Spinal cord (tissue), 10 donors: ENCODE data around the gene LILRA6. TPM values are rescaled to one million over a fixed set of nuclear protein-coding genes. Genes with fewer than 3 reads are reported as not detected.
"Not testable (repeated sequence)": the region's sequence is repeated elsewhere in the genome, so short reads cannot be mapped to it uniquely, and the experiment has no call there.

Experiments
- DNase-seq, 6 donors: peaks; one replicate each; pipeline versions ENCODE4 v3.0.0 to v3.0.0-alpha.2; 2013 to 2015; ENCODE audit warnings: low spot score in 6 of 6, low read depth in 4 of 6
- H3K27ac ChIP-seq: one replicate; pipeline ENCODE4 v1.5.1; 2013; ENCODE audit warnings: low read depth, low read length, control low read depth
- H3K27me3 ChIP-seq: one replicate; pipeline ENCODE4 v1.6.1; 2013; ENCODE audit warnings: low read length; ENCODE audit not compliant: control insufficient read depth, insufficient read depth
- H3K36me3 ChIP-seq: one replicate; pipeline ENCODE4 v1.6.1; 2013; ENCODE audit warnings: low read length; ENCODE audit not compliant: control insufficient read depth, insufficient read depth
- H3K4me1 ChIP-seq: one replicate; pipeline ENCODE4 v1.6.1; 2013; ENCODE audit warnings: low read length; ENCODE audit not compliant: control insufficient read depth, insufficient read depth
- H3K4me3 ChIP-seq: one replicate; pipeline ENCODE4 v1.5.1; 2013; ENCODE audit warnings: low read depth, low read length, control low read depth
- H3K9me3 ChIP-seq: one replicate; pipeline ENCODE4 v1.6.1; 2013; ENCODE audit warnings: low read length; ENCODE audit not compliant: control insufficient read depth, insufficient read depth
- WGBS: methylation state at CpG from one replicate; pipeline ENCODE4 v1.1.5; 2013; ENCODE audit warnings: missing lambda C conversion rate; ENCODE audit not compliant: insufficient coverage; 5-methylcytosine and 5-hydroxymethylcytosine counted together
- polyA plus RNA-seq, 2 donors: library from polyadenylated mRNA; unstranded; fragments of 120-200 nt; gene quantifications; one replicate each; pipeline ENCODE4 v1.2.1, GENCODE V29; 2013; ENCODE audit not compliant: insufficient read length in 2 of 2
- total RNA-seq, 2 donors: library from RNA; depleted of rRNA in 1 of 2; stranded (reverse); fragments of 120-200 nt in 1 of 2; fragments of >200 nt in 1 of 2; gene quantifications; one replicate each; pipeline versions ENCODE4 v1.2.3 to v1.2.4, GENCODE V29; 2013 to 2014
- donor health status: healthy.

The LILRA6 gene
- total and polyA plus RNA-seq, 4 donors = 0.33 to 0.99 (median 0.60) TPM

- Histone ChIP-seq H3K4me3 (no peak overlapping the region), H3K36me3 (peaks cover 46% of the 10 kb centered on the region), H3K9me3 (no peaks in the 10 kb centered on the region), H3K27ac (peak overlapping the region; percentile 71), H3K27me3 (no peaks in the 10 kb centered on the region), H3K4me1 (peaks cover 20% of the 10 kb centered on the region)
- DNase-seq = peak in 3 of 6 donors; percentile 59 to 87 (median 84)
- WGBS = 58% methylated on average over 6 of the region's 10 CpGs
Observed at GRCh38 chr19:54209811-54210494, 32.6 kb downstream of the LILRA6 start.

GRCh38 chr19:54209058-54209810, 33.4 kb downstream of the LILRA6 start:
- H3K4me3 ChIP-seq = no peak overlapping the region
- H3K4me1 ChIP-seq = peaks cover 20% of the 10 kb centered on the region
- peak overlapping the region; percentile 71 for H3K27ac ChIP-seq

GRCh38 chr19:54208784-54209057, 33.9 kb downstream of the LILRA6 start:
- Histone ChIP-seq H3K4me1 (peaks cover 20% of the 10 kb centered on the region), H3K36me3 (peaks cover 56% of the 10 kb centered on the region), H3K27me3 (no peaks in the 10 kb centered on the region), H3K27ac (peak overlapping the region; percentile 71), H3K9me3 (no peaks in the 10 kb centered on the region), H3K4me3 (no peak overlapping the region)
- no peak for DNase-seq
- 77% methylated on average over 8 of the region's 8 CpGs for WGBS

More at GRCh38 chr19:54209058-54209810, 33.4 kb downstream of the LILRA6 start:
- no peaks in the 10 kb centered on the region for H3K9me3 ChIP-seq
- whole genome bisulfite sequencing = 41% methylated on average over 22 of the region's 24 CpGs
- H3K36me3 ChIP-seq = peaks cover 51% of the 10 kb centered on the region
- DNase-seq = no peak
- no peaks in the 10 kb centered on the region for H3K27me3 ChIP-seq

GRCh38 chr19:54207983-54208783, 34.4 kb downstream of the LILRA6 start:
- H3K27me3 ChIP-seq = no peaks in the 10 kb centered on the region
- no peaks in the 10 kb centered on the region for H3K9me3 ChIP-seq
- H3K4me1 ChIP-seq = peaks cover 20% of the 10 kb centered on the region
- peaks cover 61% of the 10 kb centered on the region for H3K36me3 ChIP-seq
- no peak overlapping the region for H3K4me3 ChIP-seq
- 72% methylated on average over 13 of the region's 18 CpGs for WGBS
- DNase-seq = peak in 2 of 6 donors; percentile 6 to 60
- peak overlapping the region; percentile 54 for H3K27ac ChIP-seq

DNA sequence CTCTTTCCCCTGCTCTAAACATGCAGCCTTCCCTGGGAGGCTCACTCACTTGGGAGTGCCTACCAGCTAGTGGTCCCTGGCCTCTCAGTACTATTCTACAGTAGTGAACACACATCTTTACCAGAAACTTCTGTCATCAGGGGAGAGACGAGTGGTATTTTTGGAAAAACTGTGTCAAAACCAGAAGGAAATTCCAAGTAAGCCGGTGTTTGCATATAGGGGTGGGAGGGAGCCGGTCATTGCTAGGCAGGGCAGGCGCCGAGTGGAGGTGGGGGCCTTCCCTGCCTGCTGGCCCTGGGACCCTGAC, 35.0 kb downstream of the LILRA6 start:
- WGBS = 92% methylated on average over 5 of the region's 5 CpGs
- Histone ChIP-seq H3K4me3 (no peak overlapping the region), H3K27me3 (no peaks in the 10 kb centered on the region), H3K9me3 (no peaks in the 10 kb centered on the region), H3K36me3 (peaks cover 67% of the 10 kb centered on the region), H3K27ac (peak overlapping the region; percentile 54), H3K4me1 (peaks cover 20% of the 10 kb centered on the region)
- DNase-seq = no peak

- H3K27ac ChIP-seq, H3K27me3 ChIP-seq, DNase-seq, H3K4me3 ChIP-seq, H3K9me3 ChIP-seq: not testable (repeated sequence)
- WGBS = 95% methylated on average over 13 of the region's 23 CpGs
- Histone ChIP-seq H3K36me3 (peaks cover 69% of the 10 kb centered on the region), H3K4me1 (peaks cover 20% of the 10 kb centered on the region)
Observed at GRCh38 chr19:54207193-54207592, 35.4 kb downstream of the LILRA6 start.

DNA sequence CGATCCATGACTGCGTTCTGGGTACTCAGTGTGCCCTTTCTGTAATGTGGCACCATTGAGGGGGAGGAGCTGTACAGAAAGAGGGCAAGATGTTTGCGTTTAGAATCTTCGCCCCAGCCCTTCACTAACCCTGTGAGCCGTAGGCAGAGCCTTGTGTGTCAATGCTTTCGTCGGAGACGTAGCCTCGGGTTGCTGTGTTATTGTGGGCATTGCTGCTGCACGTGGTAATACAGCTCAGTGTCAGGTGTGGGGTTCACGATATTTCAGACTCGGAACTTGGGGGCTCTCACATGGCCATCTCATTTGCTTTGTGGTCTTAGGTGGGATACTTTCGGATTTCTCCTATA, 35.8 kb downstream of the LILRA6 start:
- Histone ChIP-seq H3K27ac (no peak overlapping the region), H3K9me3 (no peaks in the 10 kb centered on the region), H3K27me3 (no peaks in the 10 kb centered on the region), H3K4me1 (peaks cover 24% of the 10 kb centered on the region), H3K4me3 (no peak overlapping the region), H3K36me3 (peaks cover 73% of the 10 kb centered on the region)
- no peak for DNase-seq
- WGBS = 86% methylated on average over 13 of the region's 13 CpGs

DNA sequence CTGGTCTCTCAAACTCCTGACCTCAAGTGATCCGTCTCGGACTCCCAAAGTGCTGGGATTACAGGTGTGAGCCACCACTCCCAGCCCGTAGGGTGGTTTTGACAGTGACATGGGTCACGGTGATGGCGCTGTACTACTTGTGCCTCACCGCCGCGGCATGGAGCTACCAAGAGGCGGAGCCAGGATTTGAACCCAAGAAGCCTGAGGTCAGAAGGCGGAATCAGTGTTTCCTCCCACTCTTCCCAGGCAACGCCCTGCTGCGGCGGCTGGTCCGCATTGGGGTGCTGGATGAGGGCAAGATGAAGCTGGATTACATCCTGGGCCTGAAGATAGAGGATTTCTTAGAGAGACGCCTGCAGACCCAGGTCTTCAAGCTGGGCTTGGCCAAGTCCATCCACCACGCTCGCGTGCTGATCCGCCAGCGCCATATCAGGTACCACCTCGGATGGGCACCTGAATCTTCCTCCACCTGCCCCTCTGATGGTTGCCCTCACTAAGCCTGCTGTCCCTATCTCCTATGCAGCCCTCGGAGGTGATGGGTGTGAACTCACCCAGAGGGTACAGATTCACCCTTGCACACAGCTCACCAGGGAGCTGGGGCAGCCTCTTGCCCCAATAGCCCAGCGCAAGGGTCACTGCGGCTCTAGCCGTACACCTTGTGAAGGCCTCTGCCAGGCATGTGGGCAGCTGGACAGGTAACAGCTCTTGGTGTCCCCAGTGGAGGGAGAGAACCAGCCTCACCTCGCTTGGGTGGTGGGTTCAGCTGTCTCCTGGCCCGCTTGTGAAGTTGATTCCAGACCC, 36.4 kb downstream of the LILRA6 start:
- Histone ChIP-seq H3K9me3 (no peaks in the 10 kb centered on the region), H3K4me1 (peaks cover 30% of the 10 kb centered on the region), H3K27ac (no peak overlapping the region), H3K27me3 (no peaks in the 10 kb centered on the region), H3K36me3 (peaks cover 76% of the 10 kb centered on the region), H3K4me3 (no peak overlapping the region)
- WGBS = 94% methylated on average over 22 of the region's 27 CpGs
- no peak for DNase-seq

DNA sequence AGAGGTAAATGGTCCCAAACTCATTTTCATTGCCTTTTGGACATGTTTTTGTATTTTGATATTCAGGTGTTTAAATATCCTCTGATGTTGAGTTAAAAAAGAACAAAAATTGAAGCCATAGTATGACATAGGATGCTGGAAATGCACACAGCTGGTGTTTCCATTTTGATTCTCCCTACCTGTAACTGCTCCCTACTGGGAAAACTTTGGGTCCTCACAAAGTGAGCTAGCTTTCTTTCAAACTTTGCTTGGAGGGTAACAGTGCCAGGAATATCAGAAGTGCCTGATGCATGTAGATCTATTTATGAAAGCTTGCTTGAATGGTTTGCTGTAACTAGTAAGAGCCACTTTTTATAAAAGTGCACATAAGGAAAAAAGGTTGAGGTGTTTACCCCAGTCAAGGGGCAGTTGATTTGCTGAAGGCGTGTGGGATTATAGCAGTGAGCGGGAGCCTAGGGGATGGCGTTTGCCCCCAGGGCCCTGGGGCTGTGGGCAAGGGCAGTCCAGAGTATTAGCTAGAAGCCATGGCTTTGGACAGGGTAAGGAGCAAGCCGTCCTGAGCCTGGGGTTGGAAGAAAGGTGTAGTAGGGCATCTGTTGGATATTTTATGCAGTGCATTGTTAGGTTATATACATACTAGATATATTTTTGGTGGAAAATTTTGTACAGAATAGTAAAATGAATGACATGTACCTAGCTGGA, 37.7 kb downstream of the LILRA6 start:
- peaks cover 77% of the 10 kb centered on the region for H3K36me3 ChIP-seq
- H3K4me3 ChIP-seq = no peak overlapping the region
- DNase-seq = no peak
- 81% methylated on average over 3 of the region's 4 CpGs for WGBS
- H3K4me1 ChIP-seq = peaks cover 32% of the 10 kb centered on the region
- H3K9me3 ChIP-seq = no peaks in the 10 kb centered on the region
- H3K27ac ChIP-seq = no peak overlapping the region
- no peaks in the 10 kb centered on the region for H3K27me3 ChIP-seq
